Activated naive CD8-positive, alpha-beta T cell treated with anti-CD3 and anti-CD28 coated beads, Interleukin-2, amount 50 U/mL, for 24 hours (primary cell): ENCODE data around the gene SPATA21.
"Not testable (repeated sequence)": the region's sequence is repeated elsewhere in the genome, so short reads cannot be mapped to it uniquely, and the experiment has no call there.

Experiments
- ATAC-seq: fragments of 150-1000 bp; cut with Tn5 transposase; one replicate; pipeline ENCODE4 v1.10.0; 2021
- DNase-seq: peaks from one replicate; pipeline ENCODE4 v3.0.0; 2021
- H3K27ac Mint-ChIP-seq: one replicate; pipeline ENCODE4 v1.8.0; 2021; ENCODE audit warnings: mild to moderate bottlenecking, mixed read lengths
- H3K27me3 Mint-ChIP-seq: one replicate; pipeline ENCODE4 v1.8.0; 2021; ENCODE audit warnings: mixed read lengths
- H3K36me3 Mint-ChIP-seq: one replicate; pipeline ENCODE4 v1.8.0; 2021; ENCODE audit warnings: low read depth, mixed read lengths
- H3K4me1 Mint-ChIP-seq: one replicate; pipeline ENCODE4 v1.8.0; 2021; ENCODE audit warnings: mixed read lengths
- H3K4me3 Mint-ChIP-seq: one replicate; pipeline ENCODE4 v1.8.0; 2021; ENCODE audit warnings: mild to moderate bottlenecking, moderate library complexity, mixed read lengths
- H3K9me3 Mint-ChIP-seq: one replicate; pipeline ENCODE4 v1.8.0; 2021; ENCODE audit warnings: mixed read lengths

SPATA21 gene

GRCh38 chr1:16371725-16372124, 65.5 kb downstream of the SPATA21 start:
- ATAC-seq (peak; percentile 14), DNase-seq (no peak)
- peak overlapping the region; percentile 74 for H3K27ac Mint-ChIP-seq
- peaks cover 76% of the 10 kb centered on the region for H3K4me1 Mint-ChIP-seq
- no peaks in the 10 kb centered on the region for H3K9me3 Mint-ChIP-seq
- H3K36me3 Mint-ChIP-seq: peaks cover 31% of the 10 kb centered on the region
- no peaks in the 10 kb centered on the region for H3K27me3 Mint-ChIP-seq
- H3K4me3 Mint-ChIP-seq: peak overlapping the region; percentile 55

GRCh38 chr1:16369821-16370220, 67.4 kb downstream of the SPATA21 start:
- DNase-seq (no peak), ATAC-seq (no peak)
- Mint-ChIP-seq H3K27me3 (no peaks in the 10 kb centered on the region), H3K27ac (no peak overlapping the region), H3K9me3 (no peaks in the 10 kb centered on the region), H3K4me3 (peak overlapping the region; percentile 97), H3K36me3 (peaks cover 31% of the 10 kb centered on the region), H3K4me1 (peaks cover 62% of the 10 kb centered on the region)

DNA sequence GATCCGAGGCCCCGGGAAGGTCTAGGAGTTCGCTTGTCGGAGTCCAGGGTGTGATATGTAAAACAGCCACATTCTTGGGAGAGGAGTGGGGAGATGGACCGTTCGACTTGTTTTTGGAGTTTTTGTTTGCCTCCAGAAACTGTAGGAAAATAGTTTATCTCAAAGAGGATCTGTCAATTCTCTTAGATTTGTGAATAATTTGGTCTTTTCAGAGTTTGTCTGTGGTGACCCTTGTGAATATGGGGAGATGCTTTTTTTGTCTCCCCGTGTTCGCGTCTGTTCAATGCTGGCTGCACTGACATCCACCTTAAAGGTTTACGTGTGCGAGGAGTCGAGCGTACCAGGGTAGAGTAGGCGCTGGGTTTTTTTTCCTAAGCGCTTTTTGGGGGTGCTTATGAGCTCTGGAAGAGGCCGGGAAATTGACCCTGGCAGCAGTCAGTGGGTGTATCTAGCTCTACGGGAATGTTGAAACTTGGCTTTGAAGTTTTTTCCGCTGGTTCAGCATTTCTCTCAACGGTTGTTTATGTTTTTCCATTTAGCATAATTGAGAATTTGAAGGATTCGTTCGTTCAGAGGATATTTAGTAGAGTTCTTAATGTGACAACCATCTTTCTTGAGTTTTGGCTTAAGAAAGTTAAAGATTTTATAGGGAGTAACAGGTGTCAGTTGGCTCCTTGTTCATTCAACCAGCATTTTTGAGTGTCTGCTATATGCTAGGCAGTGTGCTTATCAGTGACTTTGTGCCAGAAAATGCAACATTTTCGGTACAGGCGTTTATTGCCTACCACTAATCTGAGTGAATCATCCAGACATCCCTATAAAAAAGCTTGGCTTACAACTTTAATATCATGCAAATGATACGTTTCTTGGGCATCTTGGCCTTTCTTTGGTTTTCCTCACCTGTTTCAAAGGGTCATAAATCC, 69.0 kb downstream of the SPATA21 start:
- DNase-seq (no peak), ATAC-seq (no peak)
- Mint-ChIP-seq H3K4me1 (peaks cover 52% of the 10 kb centered on the region), H3K27ac (peak overlapping the region; percentile 99), H3K9me3 (no peaks in the 10 kb centered on the region), H3K4me3 (peak overlapping the region; percentile 97), H3K36me3 (peaks cover 26% of the 10 kb centered on the region), H3K27me3 (no peaks in the 10 kb centered on the region)

DNA sequence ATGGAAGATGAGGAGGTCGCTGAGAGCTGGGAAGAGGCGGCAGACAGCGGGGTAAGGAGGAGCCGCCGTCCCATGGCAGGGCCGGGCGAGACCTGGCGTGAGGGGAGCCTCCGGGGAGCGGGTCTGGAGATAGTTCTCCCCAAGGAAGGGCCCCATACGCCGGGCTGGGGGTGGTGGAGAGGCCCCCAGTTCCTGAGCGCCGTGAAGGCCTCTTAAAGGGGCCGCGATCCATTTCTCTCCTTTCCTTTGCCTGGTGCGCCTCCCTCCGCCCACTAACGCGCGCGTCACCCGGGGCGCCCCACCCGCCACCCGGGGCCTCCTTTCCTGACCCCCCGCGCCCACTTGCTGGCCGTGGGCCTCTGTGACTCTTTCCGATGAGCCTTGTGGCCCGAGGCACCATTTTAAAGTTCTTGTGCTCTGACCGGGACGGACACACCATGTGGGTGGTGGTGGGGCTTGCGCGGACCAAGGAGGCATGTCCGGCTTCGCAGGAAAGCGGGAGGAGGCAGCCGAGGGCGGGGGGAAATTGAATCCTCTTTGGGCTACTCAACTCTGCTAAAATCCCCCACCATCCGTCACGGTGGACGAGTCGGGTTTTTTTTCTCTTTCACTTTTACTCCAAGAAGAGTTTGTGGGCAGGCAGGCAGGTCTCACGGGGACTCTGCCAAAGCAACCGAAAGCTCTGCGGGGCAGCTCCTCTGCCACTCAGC, 69.8 kb downstream of the SPATA21 start:
- peak; percentile 74 for ATAC-seq
- Mint-ChIP-seq H3K4me3 (peak overlapping the region; percentile 97), H3K4me1 (peaks cover 45% of the 10 kb centered on the region), H3K36me3 (peaks cover 20% of the 10 kb centered on the region), H3K27me3 (no peaks in the 10 kb centered on the region), H3K9me3 (no peaks in the 10 kb centered on the region), H3K27ac (peak overlapping the region; percentile 99)
- DNase-seq: peak; percentile 88

- DNase-seq (peak; percentile 91), ATAC-seq (peak; percentile 86)
- peaks cover 14% of the 10 kb centered on the region for H3K36me3 Mint-ChIP-seq
- no peaks in the 10 kb centered on the region for H3K27me3 Mint-ChIP-seq
- H3K4me3 Mint-ChIP-seq: peak within 1 kb of the TSS; percentile 97
- no peaks in the 10 kb centered on the region for H3K9me3 Mint-ChIP-seq
- H3K4me1 Mint-ChIP-seq: peaks cover 39% of the 10 kb centered on the region
- peak within 1 kb of the TSS; percentile 99 for H3K27ac Mint-ChIP-seq
Observed at GRCh38 chr1:16366722-16367257, 70.4 kb downstream of the SPATA21 start, which contains the start of gene SZRD1. Gene SZRD1 (plus strand): TSS chr1:16367242. CDS start chr1:16367258, 16 bp downstream.

DNA sequence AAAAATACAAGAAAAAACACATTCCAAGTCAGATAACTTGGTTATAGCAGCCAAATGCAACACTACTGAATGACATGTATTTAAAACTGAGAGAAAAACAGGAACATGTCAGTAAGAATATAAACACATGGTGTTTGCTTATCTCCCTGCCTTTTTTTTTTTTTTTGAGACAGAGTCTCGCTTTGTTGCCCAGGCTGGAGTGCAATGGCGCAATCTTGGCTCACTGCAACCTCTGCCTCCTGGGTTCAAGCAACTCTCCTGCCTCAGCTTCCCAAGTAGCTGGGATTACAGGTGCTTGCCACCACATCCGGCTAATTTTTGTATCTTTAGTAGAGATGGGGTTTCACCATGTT, 72.1 kb downstream of the SPATA21 start:
- H3K36me3 Mint-ChIP-seq, H3K4me3 Mint-ChIP-seq, DNase-seq, H3K9me3 Mint-ChIP-seq, H3K27me3 Mint-ChIP-seq, ATAC-seq, H3K27ac Mint-ChIP-seq: not testable (repeated sequence)
- peaks cover 25% of the 10 kb centered on the region for H3K4me1 Mint-ChIP-seq

GRCh38 chr1:16356867-16357266, 80.4 kb downstream of the SPATA21 start:
- H3K4me1 Mint-ChIP-seq: peaks cover 10% of the 10 kb centered on the region
- no peaks in the 10 kb centered on the region for H3K36me3 Mint-ChIP-seq
- no peak overlapping the region for H3K4me3 Mint-ChIP-seq
- ATAC-seq (no peak), DNase-seq (no peak)
- no peaks in the 10 kb centered on the region for H3K9me3 Mint-ChIP-seq
- no peaks in the 10 kb centered on the region for H3K27me3 Mint-ChIP-seq
- no peak overlapping the region for H3K27ac Mint-ChIP-seq

DNA sequence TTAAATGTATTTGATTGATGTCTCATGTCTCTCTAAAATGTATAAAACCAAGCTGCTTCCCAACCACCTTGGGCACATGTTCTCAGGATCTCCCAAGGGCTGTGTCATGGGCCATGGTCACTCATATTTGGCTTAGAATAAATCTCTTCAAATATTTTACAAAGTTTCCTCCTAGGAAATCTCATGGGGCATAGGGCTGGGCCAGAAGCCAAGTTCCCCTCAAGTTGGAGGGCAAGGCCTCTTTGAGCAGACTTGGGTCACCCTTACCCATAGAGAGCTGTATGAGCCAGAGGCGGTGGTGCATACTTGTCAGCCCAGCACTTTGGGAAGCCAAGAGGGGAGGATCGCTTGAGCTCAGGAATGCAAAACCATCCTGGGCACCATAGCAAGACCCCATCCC, 82.6 kb downstream of the SPATA21 start:
- Mint-ChIP-seq H3K36me3 (peaks cover 2% of the 10 kb centered on the region), H3K4me1 (peaks cover 26% of the 10 kb centered on the region), H3K9me3 (no peaks in the 10 kb centered on the region), H3K4me3 (no peak overlapping the region), H3K27ac (no peak overlapping the region), H3K27me3 (no peaks in the 10 kb centered on the region)
- ATAC-seq (no peak), DNase-seq (no peak)

- H3K4me3 Mint-ChIP-seq: peak overlapping the region; percentile 87
- no peaks in the 10 kb centered on the region for H3K27me3 Mint-ChIP-seq
- ATAC-seq (no peak), DNase-seq (no peak)
- H3K27ac Mint-ChIP-seq: peak overlapping the region; percentile 90
- peaks cover 2% of the 10 kb centered on the region for H3K36me3 Mint-ChIP-seq
- H3K9me3 Mint-ChIP-seq: no peaks in the 10 kb centered on the region
- peaks cover 36% of the 10 kb centered on the region for H3K4me1 Mint-ChIP-seq
Observed at GRCh38 chr1:16352842-16353535, 84.2 kb downstream of the SPATA21 start.

GRCh38 chr1:16351994-16352841, 85.0 kb downstream of the SPATA21 start, which contains the start of gene FBXO42:
Gene FBXO42 (minus strand): TSS chr1:16352480. CDS start chr1:16315418, 37,062 bp downstream.
- DNase-seq: peak; percentile 92
- H3K27me3 Mint-ChIP-seq: no peaks in the 10 kb centered on the region
- H3K4me1 Mint-ChIP-seq: peaks cover 39% of the 10 kb centered on the region
- peak within 1 kb of the TSS; percentile 87 for H3K4me3 Mint-ChIP-seq
- peaks cover 2% of the 10 kb centered on the region for H3K36me3 Mint-ChIP-seq
- peak within 1 kb of the TSS; percentile 90 for H3K27ac Mint-ChIP-seq
- H3K9me3 Mint-ChIP-seq: no peaks in the 10 kb centered on the region
- peak; percentile 96 for ATAC-seq

DNA sequence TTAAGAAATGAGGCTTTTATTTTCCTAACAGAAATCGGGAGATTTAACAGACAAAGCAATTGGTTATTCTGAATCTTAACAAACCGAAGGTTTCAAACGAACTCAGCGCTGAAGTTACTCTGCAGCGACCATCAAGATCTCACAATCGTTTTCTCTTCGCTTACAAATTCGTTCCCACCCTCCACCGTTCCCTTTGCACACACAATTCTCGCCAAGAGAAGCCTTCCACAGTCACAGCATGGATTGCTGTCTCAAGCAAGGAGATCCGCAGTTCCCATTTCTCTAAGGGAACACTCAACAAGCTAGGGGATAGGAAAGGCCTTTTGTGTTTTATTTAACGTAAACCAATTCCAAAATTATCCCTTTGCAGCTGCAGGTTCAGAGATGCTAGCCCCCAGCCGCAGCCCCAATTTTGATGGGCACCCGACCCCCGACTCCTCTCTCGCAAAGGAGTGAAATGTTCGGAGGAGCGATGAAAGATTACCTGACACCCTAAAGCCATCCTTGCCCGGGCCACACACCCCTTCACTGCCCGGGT, 85.7 kb downstream of the SPATA21 start:
- H3K4me3 Mint-ChIP-seq: peak overlapping the region; percentile 87
- peak overlapping the region; percentile 90 for H3K27ac Mint-ChIP-seq
- no peaks in the 10 kb centered on the region for H3K27me3 Mint-ChIP-seq
- peaks cover 2% of the 10 kb centered on the region for H3K36me3 Mint-ChIP-seq
- H3K4me1 Mint-ChIP-seq: peaks cover 40% of the 10 kb centered on the region
- ATAC-seq: no peak
- no peaks in the 10 kb centered on the region for H3K9me3 Mint-ChIP-seq
- DNase-seq: no peak

DNA sequence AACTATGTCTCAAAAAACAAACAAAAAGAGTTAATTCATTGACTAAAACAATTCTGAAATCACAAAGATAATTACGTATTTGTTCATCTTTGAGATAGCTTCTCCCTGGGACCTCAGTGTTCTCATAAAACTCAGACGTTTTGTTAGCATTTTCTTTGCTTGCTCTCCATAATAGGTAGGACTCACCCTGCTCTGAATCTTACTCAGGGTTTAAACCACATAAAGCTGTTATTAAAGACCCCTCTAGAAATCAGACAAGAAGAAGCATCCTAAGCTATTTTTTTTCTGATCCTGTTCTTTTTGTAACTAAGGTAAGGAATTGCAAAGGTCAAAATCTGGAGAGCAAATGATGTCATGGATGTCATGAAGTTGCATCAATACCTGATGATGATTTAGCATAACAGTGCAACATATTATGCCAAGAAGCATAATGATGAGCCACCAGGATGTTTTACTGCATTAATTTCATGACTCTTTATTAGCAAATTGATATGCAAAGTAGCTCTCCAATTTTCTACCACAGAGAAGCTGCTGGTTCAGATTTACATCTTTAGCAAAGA, 87.3 kb downstream of the SPATA21 start:
- Mint-ChIP-seq H3K4me3 (peak overlapping the region; percentile 87), H3K27me3 (no peaks in the 10 kb centered on the region), H3K9me3 (no peaks in the 10 kb centered on the region), H3K4me1 (peaks cover 45% of the 10 kb centered on the region), H3K36me3 (peaks cover 2% of the 10 kb centered on the region), H3K27ac (no peak overlapping the region)
- ATAC-seq: no peak
- no peak for DNase-seq
